LNCAP (cell line): Measurements from ENCODE around the gene TMEM222.
A peak's percentile ranks its signal among the peaks of the same experiment; 100 is the strongest.

Experiments
- TF ChIP-seq, protein P1 (sequence below): fragments of 450-650 bp; IDR thresholded peaks from 2 replicates; pipeline ENCODE4 v1.5.1; 2017; ENCODE audit warnings: mild to moderate bottlenecking

The TMEM222 gene

DNA sequence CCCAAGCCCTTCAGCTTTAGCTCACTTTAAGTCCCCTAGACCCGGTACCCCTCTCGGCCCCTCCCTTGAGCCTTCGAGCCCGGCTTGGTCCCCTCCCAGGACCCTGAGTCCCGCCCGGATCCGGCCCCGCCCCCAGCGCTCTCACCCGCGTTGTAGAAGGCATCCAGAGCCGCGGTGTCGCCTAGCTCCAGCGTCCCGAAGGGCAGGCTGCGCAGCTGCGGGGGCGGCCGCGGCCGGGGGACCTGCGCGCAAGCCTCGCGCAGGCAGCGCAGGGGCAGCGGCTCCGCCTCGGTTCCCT is 44.1 kb downstream of the TMEM222 start:
- TF ChIP-seq, protein P1, sequence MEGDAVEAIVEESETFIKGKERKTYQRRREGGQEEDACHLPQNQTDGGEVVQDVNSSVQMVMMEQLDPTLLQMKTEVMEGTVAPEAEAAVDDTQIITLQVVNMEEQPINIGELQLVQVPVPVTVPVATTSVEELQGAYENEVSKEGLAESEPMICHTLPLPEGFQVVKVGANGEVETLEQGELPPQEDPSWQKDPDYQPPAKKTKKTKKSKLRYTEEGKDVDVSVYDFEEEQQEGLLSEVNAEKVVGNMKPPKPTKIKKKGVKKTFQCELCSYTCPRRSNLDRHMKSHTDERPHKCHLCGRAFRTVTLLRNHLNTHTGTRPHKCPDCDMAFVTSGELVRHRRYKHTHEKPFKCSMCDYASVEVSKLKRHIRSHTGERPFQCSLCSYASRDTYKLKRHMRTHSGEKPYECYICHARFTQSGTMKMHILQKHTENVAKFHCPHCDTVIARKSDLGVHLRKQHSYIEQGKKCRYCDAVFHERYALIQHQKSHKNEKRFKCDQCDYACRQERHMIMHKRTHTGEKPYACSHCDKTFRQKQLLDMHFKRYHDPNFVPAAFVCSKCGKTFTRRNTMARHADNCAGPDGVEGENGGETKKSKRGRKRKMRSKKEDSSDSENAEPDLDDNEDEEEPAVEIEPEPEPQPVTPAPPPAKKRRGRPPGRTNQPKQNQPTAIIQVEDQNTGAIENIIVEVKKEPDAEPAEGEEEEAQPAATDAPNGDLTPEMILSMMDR, result no peak

DNA sequence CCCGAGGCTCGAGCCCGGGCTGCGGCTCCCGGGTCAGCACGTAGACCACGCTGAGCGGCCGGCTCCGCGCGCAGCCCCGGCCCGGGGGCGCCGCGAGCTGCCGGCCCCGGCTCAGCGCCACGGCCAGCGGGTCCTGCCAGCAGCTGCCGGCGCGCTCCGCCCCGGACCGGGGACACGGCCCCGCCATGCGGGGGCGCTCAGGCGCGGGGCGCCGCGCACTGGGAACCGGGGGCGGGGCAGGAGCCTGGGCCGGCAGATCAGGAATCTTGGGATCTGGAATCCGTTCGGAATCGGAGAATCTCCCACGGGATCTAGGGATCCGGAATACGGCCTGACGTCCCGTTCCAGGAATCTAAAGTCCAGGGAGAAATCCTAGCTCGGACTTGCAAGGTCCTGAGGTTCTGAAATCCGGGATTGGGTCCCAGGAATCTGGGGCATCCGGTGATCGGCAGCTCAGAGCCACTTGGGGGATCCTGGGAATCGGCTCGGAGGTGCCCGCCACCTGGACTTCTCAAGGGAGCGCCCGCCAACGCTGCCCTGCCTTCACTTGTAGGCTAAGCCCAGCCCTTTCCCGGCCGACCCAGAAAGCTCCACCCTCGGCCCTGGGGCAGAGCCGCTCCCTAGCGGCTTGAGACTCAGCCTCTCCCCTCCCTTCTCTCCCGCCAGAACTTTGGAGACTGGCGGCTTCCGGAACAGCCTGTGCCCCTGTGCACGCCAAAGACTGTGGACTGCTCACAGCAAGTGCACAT is 44.6 kb downstream of the TMEM222 start, which contains the start of gene MAP3K6:
Gene MAP3K6 (minus strand): TSS at position 551 of the 749 bp plus-strand sequence. CDS start 364 bp downstream, at position 187.
- TF ChIP-seq, protein P1, result peak; percentile 76

DNA sequence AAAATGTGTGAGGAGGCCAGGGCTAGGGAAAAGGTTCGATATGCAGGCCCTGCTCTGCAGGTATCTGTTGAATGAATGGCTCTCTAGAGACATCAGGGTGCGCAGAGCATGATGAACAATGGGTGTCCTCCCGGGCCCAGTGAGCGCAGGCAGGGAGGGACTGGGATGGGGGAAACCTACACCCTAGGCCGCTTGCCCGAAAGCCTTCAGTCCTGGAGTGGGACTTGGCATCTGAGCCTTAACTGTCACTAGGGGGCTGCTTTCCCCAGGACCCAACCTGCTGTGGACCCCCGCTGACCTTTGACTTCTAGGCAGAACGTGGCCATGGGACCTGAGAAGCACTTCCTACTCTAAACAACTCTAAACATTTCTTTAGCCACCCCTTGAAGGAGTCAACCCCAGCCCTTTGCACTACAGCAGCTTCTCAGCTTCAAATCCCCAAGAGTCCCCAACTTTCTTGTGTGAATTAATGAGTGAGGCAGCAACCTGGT is 45.2 kb downstream of the TMEM222 start:
- TF ChIP-seq, protein P1, result no peak

DNA sequence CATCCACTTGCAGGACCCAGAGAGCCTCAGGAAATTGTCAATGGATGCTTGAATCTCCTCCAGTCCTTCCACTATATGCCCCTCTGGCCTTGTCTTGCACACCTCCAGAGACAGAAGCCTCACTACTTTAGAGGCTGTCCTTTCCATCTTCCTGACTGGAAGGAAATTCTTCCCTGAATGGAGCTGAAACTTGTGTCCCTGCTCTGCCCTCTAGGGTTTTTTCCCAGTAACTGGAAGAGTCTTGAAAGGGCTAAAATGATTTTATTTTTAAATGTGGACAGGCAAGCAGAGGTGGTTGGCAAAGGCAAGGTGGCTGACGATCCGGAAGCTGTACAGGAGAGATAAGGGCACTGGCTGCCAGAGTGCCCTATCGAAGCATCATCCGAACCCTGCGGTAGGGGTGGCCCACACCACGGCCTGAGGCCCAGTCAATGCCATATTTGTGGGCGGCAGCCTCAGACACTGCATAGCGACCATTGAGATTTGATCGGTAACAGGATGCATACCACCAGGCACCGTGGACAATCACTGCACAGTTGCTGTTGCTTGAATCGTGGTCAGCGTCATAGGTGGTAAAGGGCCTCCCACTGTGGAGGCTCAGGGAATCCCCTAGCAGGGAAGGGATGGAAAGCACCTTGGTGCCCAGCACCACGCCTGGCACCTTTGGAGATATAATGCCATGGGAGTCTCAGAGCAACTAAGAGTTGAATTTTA is 47.1 kb downstream of the TMEM222 start:
- TF ChIP-seq, protein P1, result no peak

DNA sequence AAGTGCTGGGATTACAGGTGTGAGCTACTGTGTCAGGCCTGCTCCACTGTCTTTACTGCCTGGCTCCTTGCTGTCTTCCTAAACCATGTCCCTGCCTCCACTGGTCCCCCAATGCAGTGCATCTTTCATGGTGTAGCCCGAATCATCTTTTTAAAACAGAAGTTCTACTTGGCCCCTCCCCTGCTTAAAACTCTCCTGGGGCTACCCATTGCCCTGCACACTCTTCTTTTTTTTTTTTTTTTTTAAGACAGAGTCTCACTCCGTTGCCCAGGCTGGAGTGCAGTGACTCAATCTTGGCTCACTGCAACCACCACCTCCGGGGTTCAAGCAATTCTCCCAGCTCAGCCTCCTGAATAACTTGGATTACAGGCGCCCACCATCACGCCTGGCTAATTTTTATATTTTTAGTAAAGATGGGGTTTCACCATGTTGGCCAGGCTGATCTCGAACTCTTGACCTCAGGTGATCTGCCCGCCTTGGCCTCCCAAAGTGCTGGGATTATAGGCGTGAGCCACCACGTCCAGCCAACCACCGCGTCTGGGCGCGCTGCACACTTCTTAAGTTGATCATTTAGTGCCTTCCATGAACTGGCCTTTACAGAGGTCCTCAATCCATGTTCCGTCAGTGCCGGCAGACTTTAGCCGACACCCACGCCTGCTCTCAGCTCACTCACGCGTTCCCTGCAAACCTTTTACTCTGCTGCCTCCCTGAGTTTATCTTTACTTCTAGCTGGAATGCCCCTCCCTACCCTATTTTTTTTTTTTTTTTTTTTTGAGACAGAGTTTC is 50.3 kb downstream of the TMEM222 start:
- TF ChIP-seq, protein P1, result no peak

DNA sequence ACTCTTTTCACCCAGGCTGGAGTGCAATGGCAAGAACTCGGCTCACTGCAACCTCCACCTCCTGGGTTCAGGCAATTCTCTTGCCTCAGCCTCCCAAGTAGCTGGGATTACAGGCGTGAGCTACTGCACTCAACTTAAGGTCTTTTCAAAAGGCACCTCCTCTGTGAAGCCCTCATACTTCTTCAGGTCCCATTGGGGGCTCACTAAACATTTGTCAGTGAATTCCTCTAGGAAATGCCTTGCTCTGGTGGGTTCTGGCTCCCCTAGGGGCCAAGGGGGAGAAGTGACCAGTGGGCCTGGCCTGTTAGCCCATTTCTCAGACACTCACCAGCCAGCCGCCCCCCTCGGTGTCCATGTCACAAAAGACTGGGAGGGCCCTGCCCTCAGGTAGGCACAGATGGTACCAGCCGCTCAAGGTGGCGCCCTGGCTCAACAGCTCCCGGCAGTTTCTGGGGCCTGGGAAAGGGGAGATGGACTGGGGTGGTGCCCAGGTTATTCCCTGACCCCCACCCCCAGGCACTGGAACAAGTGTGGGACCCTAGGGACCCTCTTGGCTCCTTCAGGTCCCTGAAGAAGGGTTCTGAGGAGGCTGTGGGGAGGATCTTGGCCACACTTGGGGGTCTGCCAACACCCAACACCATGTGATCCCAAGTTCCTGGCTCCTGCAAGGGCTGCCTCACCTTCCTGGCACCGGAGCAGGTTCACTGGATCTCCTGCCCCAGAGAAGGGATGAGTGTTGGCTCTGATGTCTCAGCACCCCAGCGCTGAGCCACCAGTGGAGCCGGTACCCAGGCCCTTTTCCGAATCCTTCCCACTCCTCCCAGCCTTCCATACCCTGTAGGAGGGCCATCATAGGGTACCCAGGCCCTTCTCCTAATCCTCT is 51.1 kb downstream of the TMEM222 start:
- TF ChIP-seq, protein P1, result no peak
